ENCODE data around the gene GNL1.
"Not testable (repeated sequence)": the region's sequence is repeated elsewhere in the genome, so short reads cannot be mapped to it uniquely, and the experiment has no call there.

GNL1 gene

GRCh38 chr6:30497261-30497599 lies 59.1 kb downstream of the GNL1 start:
- not testable (repeated sequence) for DNase-seq (ENCODE audit: low read depth)

GRCh38 chr6:30495993-30496392 lies 60.3 kb downstream of the GNL1 start:
- no peak for DNase-seq (ENCODE audit: low read depth)

- not testable (repeated sequence) for DNase-seq (ENCODE audit: low read depth)
Measured at GRCh38 chr6:30495060-30495459, 61.2 kb downstream of the GNL1 start.

- DNase-seq (ENCODE audit: low read depth) = no peak
Measured at GRCh38 chr6:30494291-30494861, 61.9 kb downstream of the GNL1 start.

- DNase-seq (ENCODE audit: low read depth) = no peak
Measured at GRCh38 chr6:30493643-30494250, 62.5 kb downstream of the GNL1 start.

GRCh38 chr6:30491991-30492952 lies 64.0 kb downstream of the GNL1 start:
- DNase-seq (ENCODE audit: low read depth) = no peak
